GM12891 (cell line): ENCODE measurements around the gene CUL1.

Experiments
- PAX5 ChIP-seq: IDR thresholded peaks from 2 replicates; pipeline ENCODE4 v1.6.1; 2011; ENCODE audit warnings: low read length, moderate library complexity, mild to moderate bottlenecking; ENCODE audit not compliant: insufficient read depth, severe bottlenecking
- POLR2A ChIP-seq: IDR thresholded peaks from 2 replicates; pipeline ENCODE4 v1.6.1; 2011; ENCODE audit warnings: low read depth, low read length, control low read depth
- POLR2AphosphoS5 ChIP-seq: IDR thresholded peaks from 2 replicates; pipeline ENCODE4 v1.6.1; 2011; ENCODE audit warnings: low read depth, low read length, control low read depth
- SPI1 ChIP-seq: IDR thresholded peaks from 2 replicates; pipeline ENCODE4 v1.6.1; 2011; ENCODE audit warnings: low read depth, low read length, control low read depth
- TAF1 ChIP-seq: IDR thresholded peaks from 2 replicates; pipeline ENCODE4 v1.6.1; 2011; ENCODE audit warnings: low read depth, low read length, control low read depth

GRCh38 chr7:148723166-148723559, 24.5 kb downstream of the CUL1 start:
- TF ChIP-seq POLR2AphosphoS5 (no peak), PAX5 (no peak), POLR2A (no peak), SPI1 (no peak), TAF1 (no peak)
